Nephron progenitor cell (in vitro differentiated cells): ENCODE results near the gene DDR2.

Experiments
- DNase-seq: peaks from one replicate; pipeline ENCODE4 v3.0.0; 2021
- H3K27ac Mint-ChIP-seq: 2 replicates; pipeline ENCODE4 v1.8.0; 2021; ENCODE audit warnings: mild to moderate bottlenecking, moderate library complexity, mixed read lengths
- H3K27me3 Mint-ChIP-seq: 2 replicates; pipeline ENCODE4 v1.8.0; 2021; ENCODE audit warnings: mild to moderate bottlenecking, low read depth, mixed read lengths; ENCODE audit not compliant: poor library complexity
- H3K36me3 Mint-ChIP-seq: 2 replicates; pipeline ENCODE4 v1.8.0; 2021; ENCODE audit warnings: low read depth, mixed read lengths
- H3K4me1 Mint-ChIP-seq: 2 replicates; pipeline ENCODE4 v1.8.0; 2021; ENCODE audit warnings: mixed read lengths
- H3K4me3 Mint-ChIP-seq: 2 replicates; pipeline ENCODE4 v1.8.0; 2021; ENCODE audit warnings: mild to moderate bottlenecking, moderate library complexity, mixed read lengths
- H3K9me3 Mint-ChIP-seq: 2 replicates; pipeline ENCODE4 v1.8.0; 2021; ENCODE audit warnings: mild to moderate bottlenecking, moderate library complexity, mixed read lengths
- CTCF ChIP-seq: fragments of 200-600 bp; sonication (generic); IDR thresholded peaks from 2 replicates; pipeline ENCODE4 v1.5.0; 2021; ENCODE audit warnings: antibody characterized with exemption

DDR2 gene

GRCh38 chr1:162835157-162835899 lies 203.1 kb downstream of the DDR2 start:
- Mint-ChIP-seq H3K4me1 (no peaks in the 10 kb centered on the region), H3K9me3 (peaks cover 12% of the 10 kb centered on the region), H3K4me3 (no peak overlapping the region), H3K36me3 (peaks cover 4% of the 10 kb centered on the region), H3K27me3 (no peaks in the 10 kb centered on the region), H3K27ac (no peak overlapping the region)
- TF ChIP-seq CTCF: no peak
- DNase-seq: no peak
